ENCODE results near the gene SENP1. TPM values are rescaled to one million over a fixed set of nuclear protein-coding genes. Genes with fewer than 3 reads are reported as not detected.

The SENP1 gene
- total RNA-seq, 1 experiment from 2014 or later, result 23.0 TPM

DNA sequence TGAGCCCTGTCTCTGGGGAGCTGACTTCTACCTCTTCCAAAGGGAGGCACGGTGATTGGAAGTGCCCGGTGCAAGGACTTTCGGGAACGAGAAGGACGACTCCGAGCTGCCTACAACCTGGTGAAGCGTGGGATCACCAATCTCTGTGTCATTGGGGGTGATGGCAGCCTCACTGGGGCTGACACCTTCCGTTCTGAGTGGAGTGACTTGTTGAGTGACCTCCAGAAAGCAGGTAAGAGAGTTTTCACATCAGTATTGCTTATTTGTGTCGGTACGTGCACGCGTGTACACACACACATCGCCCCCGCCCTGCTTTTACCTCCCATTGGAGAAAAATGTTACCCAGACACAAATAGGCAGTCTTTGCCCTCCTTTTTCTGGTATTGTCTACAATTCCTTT lies 26.9 kb upstream of the SENP1 start:
- ChIA-PET POLR2A (ENCODE audit: unreplicated experiment) (no interaction called here), CTCF (no interaction called here)
- Histone ChIP-seq H3K79me2 (ENCODE audit: low read depth) (no peaks in the 10 kb centered on the region), H3K27me3 (ENCODE audit: insufficient read depth, low read depth) (no peaks in the 10 kb centered on the region), H4K20me1 (ENCODE audit: insufficient read depth) (no peaks in the 10 kb centered on the region), H3K4me2 (no peak overlapping the region), H3F3A (ENCODE audit: insufficient read depth, low read depth) (no peaks in the 10 kb centered on the region), H3K4me3 (no peak overlapping the region), H3K9me2 (ENCODE audit: insufficient read depth) (no peaks in the 10 kb centered on the region), H3K4me1 (replicated peaks; ENCODE audit: insufficient read depth) (no peaks in the 10 kb centered on the region), H2AFZ (no peak overlapping the region), H3K9me3 (ENCODE audit: insufficient read depth, low read depth) (no peaks in the 10 kb centered on the region), H3K36me3 (ENCODE audit: low read depth) (peaks cover 19% of the 10 kb centered on the region; the same call in 1 of the 2 replicates), H3K27ac (no peak overlapping the region)
- TF ChIP-seq EZH2 (IDR thresholded peaks at IDR 0.05; ENCODE audit: low read depth), result no peak
- TF ChIP-seq, protein P1, sequence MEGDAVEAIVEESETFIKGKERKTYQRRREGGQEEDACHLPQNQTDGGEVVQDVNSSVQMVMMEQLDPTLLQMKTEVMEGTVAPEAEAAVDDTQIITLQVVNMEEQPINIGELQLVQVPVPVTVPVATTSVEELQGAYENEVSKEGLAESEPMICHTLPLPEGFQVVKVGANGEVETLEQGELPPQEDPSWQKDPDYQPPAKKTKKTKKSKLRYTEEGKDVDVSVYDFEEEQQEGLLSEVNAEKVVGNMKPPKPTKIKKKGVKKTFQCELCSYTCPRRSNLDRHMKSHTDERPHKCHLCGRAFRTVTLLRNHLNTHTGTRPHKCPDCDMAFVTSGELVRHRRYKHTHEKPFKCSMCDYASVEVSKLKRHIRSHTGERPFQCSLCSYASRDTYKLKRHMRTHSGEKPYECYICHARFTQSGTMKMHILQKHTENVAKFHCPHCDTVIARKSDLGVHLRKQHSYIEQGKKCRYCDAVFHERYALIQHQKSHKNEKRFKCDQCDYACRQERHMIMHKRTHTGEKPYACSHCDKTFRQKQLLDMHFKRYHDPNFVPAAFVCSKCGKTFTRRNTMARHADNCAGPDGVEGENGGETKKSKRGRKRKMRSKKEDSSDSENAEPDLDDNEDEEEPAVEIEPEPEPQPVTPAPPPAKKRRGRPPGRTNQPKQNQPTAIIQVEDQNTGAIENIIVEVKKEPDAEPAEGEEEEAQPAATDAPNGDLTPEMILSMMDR (conservative IDR thresholded peaks at IDR 0.05), result no peak
- no TSS peak for BruUV-seq (replicated peaks)
- intact Hi-C loops (cut with micrococcal nuclease; ENCODE audit: unreplicated experiment), result no loop called here
- no peak for DNase-seq

DNA sequence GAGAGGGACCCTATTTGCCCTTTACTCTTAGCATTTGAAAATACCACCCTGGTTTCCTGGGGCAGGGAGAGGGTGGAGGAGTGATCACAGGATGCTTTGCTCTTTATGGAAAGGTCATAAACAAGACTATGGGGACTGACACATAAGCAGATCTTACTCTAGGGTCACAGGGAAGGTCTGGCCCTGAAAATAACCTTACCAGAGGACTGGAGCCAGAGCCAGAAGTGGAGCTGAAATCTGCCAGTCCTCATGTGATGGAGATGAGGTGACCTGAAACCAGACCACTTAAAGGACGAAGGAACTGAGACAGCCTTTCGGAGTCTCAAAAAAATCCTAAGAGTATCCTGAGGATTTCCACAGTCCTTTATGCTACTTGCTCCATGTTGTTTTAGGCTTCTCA lies 25.6 kb upstream of the SENP1 start:
- Histone ChIP-seq H3K4me2 (no peak overlapping the region), H2AFZ (no peak overlapping the region), H3K4me1 (replicated peaks; ENCODE audit: insufficient read depth) (no peaks in the 10 kb centered on the region), H3K27ac (no peak overlapping the region), H3K4me3 (no peak overlapping the region), H3K9me3 (ENCODE audit: insufficient read depth, low read depth) (no peaks in the 10 kb centered on the region), H3K79me2 (ENCODE audit: low read depth) (no peaks in the 10 kb centered on the region), H3K36me3 (ENCODE audit: low read depth) (peaks cover 19% of the 10 kb centered on the region; the same call in 1 of the 2 replicates), H3K27me3 (ENCODE audit: insufficient read depth, low read depth) (no peaks in the 10 kb centered on the region), H3F3A (ENCODE audit: insufficient read depth, low read depth) (no peaks in the 10 kb centered on the region), H3K9me2 (ENCODE audit: insufficient read depth) (no peaks in the 10 kb centered on the region), H4K20me1 (ENCODE audit: insufficient read depth) (no peaks in the 10 kb centered on the region)
- intact Hi-C loops (cut with micrococcal nuclease; ENCODE audit: unreplicated experiment), result no loop called here
- ChIA-PET CTCF (interaction anchor here (1.1 kb wide), 1 partner anchor 11 kb away, joined by 3 read pairs; no protein-coding TSS in a partner anchor), POLR2A (ENCODE audit: unreplicated experiment) (no interaction called here)
- no peak for TF ChIP-seq EZH2 (IDR thresholded peaks at IDR 0.05; ENCODE audit: low read depth)
- TF ChIP-seq, protein P1 (conservative IDR thresholded peaks at IDR 0.05), result no peak
- no peak for DNase-seq
- no TSS peak for BruUV-seq (replicated peaks)

DNA sequence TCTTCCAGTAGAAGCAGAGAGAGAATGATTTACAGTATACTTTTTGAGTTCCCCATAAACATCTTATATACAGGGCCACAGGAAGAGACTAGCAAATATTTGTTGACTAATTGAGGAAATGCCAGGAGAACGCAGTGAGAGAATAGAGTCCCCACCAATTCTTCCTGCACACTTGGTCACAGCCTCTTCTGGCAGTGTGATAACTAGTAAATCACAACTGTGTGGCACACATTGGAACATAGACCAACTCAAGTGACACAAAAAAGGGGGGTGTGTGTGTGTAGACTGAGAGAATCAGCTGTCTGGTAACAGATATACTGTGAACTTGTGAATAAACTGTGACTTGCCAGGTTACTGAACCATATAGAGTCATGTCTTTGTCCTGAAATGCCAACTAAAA lies 23.5 kb upstream of the SENP1 start:
- DNase-seq, result no peak
- Histone ChIP-seq H2AFZ (no peak overlapping the region), H3K36me3 (ENCODE audit: low read depth) (peaks cover 19% of the 10 kb centered on the region; the same call in 1 of the 2 replicates), H3K9me3 (ENCODE audit: insufficient read depth, low read depth) (no peaks in the 10 kb centered on the region), H3F3A (ENCODE audit: insufficient read depth, low read depth) (no peaks in the 10 kb centered on the region), H3K9me2 (ENCODE audit: insufficient read depth) (no peaks in the 10 kb centered on the region), H3K4me1 (replicated peaks; ENCODE audit: insufficient read depth) (no peaks in the 10 kb centered on the region), H3K27ac (no peak overlapping the region), H3K27me3 (ENCODE audit: insufficient read depth, low read depth) (no peaks in the 10 kb centered on the region), H3K79me2 (ENCODE audit: low read depth) (no peaks in the 10 kb centered on the region), H4K20me1 (ENCODE audit: insufficient read depth) (no peaks in the 10 kb centered on the region), H3K4me2 (no peak overlapping the region), H3K4me3 (no peak overlapping the region)
- TF ChIP-seq EZH2 (IDR thresholded peaks at IDR 0.05; ENCODE audit: low read depth), result no peak
- TF ChIP-seq, protein P1 (conservative IDR thresholded peaks at IDR 0.05), result no peak
- intact Hi-C loops (cut with micrococcal nuclease; ENCODE audit: unreplicated experiment), result no loop called here
- ChIA-PET POLR2A (ENCODE audit: unreplicated experiment) (no interaction called here), CTCF (no interaction called here)
- BruUV-seq (replicated peaks), result no TSS peak
